GM18519 (cell line): ENCODE data around the gene NAGS.
"Not testable (repeated sequence)": the region's sequence is repeated elsewhere in the genome, so short reads cannot be mapped to it uniquely, and the experiment has no call there.

ENCODE experiments used
- ATAC-seq: cut with Tn5 transposase; IDR thresholded peaks from one replicate; pipeline ENCODE4 v1.9.1; 2021; ENCODE audit warnings: mild to moderate bottlenecking, moderate library complexity; ENCODE audit not compliant: unreplicated experiment, low FRiP score

Gene NAGS

GRCh38 chr17:43983196-43983514 is 21.3 kb upstream of the NAGS start:
- ATAC-seq, result no peak

GRCh38 chr17:43983515-43984411 is 20.7 kb upstream of the NAGS start:
- ATAC-seq, result no peak

- ATAC-seq, result no peak
Measured at GRCh38 chr17:43984521-43984920, 19.9 kb upstream of the NAGS start.

GRCh38 chr17:43986225-43986981 is 18.0 kb upstream of the NAGS start:
- ATAC-seq, result no peak

GRCh38 chr17:43987131-43988021 is 17.0 kb upstream of the NAGS start:
- no peak for ATAC-seq

GRCh38 chr17:43988301-43988700 is 16.1 kb upstream of the NAGS start:
- no peak for ATAC-seq

- no peak for ATAC-seq
Measured at GRCh38 chr17:43992641-43993040, 11.8 kb upstream of the NAGS start.

- no peak for ATAC-seq
Measured at GRCh38 chr17:43994272-43995149, 9.9 kb upstream of the NAGS start.

- no peak for ATAC-seq
Measured at GRCh38 chr17:43995150-43995471, 9.3 kb upstream of the NAGS start.

GRCh38 chr17:43997180-43997579 is 7.2 kb upstream of the NAGS start:
- not testable (repeated sequence) for ATAC-seq

GRCh38 chr17:43998552-43998951 is 5.9 kb upstream of the NAGS start:
- no peak for ATAC-seq

- ATAC-seq, result no peak
Measured at GRCh38 chr17:43999024-43999423, 5.4 kb upstream of the NAGS start.

- ATAC-seq, result no peak
Measured at GRCh38 chr17:44000141-44000860, 4.1 kb upstream of the NAGS start.

GRCh38 chr17:44000871-44001460 is 3.5 kb upstream of the NAGS start:
- no peak for ATAC-seq

GRCh38 chr17:44001461-44001920 is 2.9 kb upstream of the NAGS start:
- ATAC-seq, result no peak

GRCh38 chr17:44002141-44002848 is 2.1 kb upstream of the NAGS start:
- ATAC-seq, result no peak

GRCh38 chr17:44004761-44005526 is 522 bp downstream of the NAGS start:
- no peak for ATAC-seq
